Common myeloid progenitor, CD34-positive (primary cell): ENCODE results near the gene EFS.

ENCODE experiments used
- CTCF ChIA-PET: fragments of 350-600 bp; sonication (Branson Sonifier 250); formaldehyde crosslinking; loops from one replicate; lab custom pipeline; 2021; ENCODE audit warnings: antibody characterized with exemption; lab: Charles Lee
- POLR2A ChIA-PET: fragments of 350-600 bp; sonication (Branson Sonifier 250); formaldehyde crosslinking; loops from one replicate; lab custom pipeline; 2021; ENCODE audit warnings: antibody characterized with exemption; lab: Charles Lee
- DNase-seq, 3 donors: peaks; one replicate each; pipeline versions ENCODE4 v3.0.0 to v3.0.0-alpha.2; 2013
- H3K27ac ChIP-seq, 2 experiments: 1 replicate in 1 of 2; 2 replicates in 1 of 2; pipeline ENCODE4 v1.7.0; 2013; ENCODE audit warnings: inconsistent platforms in 2 of 2, low read length in 2 of 2, mild to moderate bottlenecking in 2 of 2, low read depth in 1 of 2, moderate library complexity in 1 of 2; ENCODE audit not compliant: severe bottlenecking in 2 of 2, insufficient read depth in 1 of 2, poor library complexity in 1 of 2
- H3K27me3 ChIP-seq, 5 experiments: replicated peaks in 2 of 5; 1 replicate in 3 of 5; 2 replicates in 2 of 5; pipeline versions ENCODE4 v1.6.1 to v1.7.0; 2013; ENCODE audit warnings: low read length in 4 of 5, mild to moderate bottlenecking in 2 of 5, moderate library complexity in 2 of 5, inconsistent platforms in 1 of 5; ENCODE audit not compliant: insufficient read depth in 5 of 5, control insufficient read depth in 4 of 5
- H3K36me3 ChIP-seq, 4 experiments: 1 replicate in 2 of 4; 2 replicates in 2 of 4; pipeline versions ENCODE4 v1.6.1 to v1.7.0; 2013; ENCODE audit warnings: low read length in 3 of 4, control low read depth in 1 of 4, mild to moderate bottlenecking in 1 of 4; ENCODE audit not compliant: control insufficient read depth in 4 of 4, insufficient read depth in 4 of 4
- H3K4me1 ChIP-seq, 4 experiments: 1 replicate in 3 of 4; 2 replicates in 1 of 4; pipeline versions ENCODE4 v1.6.1 to v1.7.1; 2013; ENCODE audit warnings: low read length in 3 of 4, mild to moderate bottlenecking in 3 of 4, control low read depth in 1 of 4, inconsistent platforms in 1 of 4, moderate library complexity in 1 of 4; ENCODE audit not compliant: control insufficient read depth in 4 of 4, insufficient read depth in 4 of 4; ENCODE audit errors: control extremely low read depth in 1 of 4
- H3K4me3 ChIP-seq, 7 experiments: 1 replicate in 4 of 7; 2 replicates in 3 of 7; pipeline versions ENCODE4 v1.5.1 to v1.7.0; 2013; ENCODE audit warnings: mild to moderate bottlenecking in 7 of 7, low read length in 6 of 7, moderate library complexity in 6 of 7, inconsistent platforms in 2 of 7, low read depth in 2 of 7, control low read depth in 1 of 7; ENCODE audit not compliant: insufficient read depth in 4 of 7, control insufficient read depth in 1 of 7; ENCODE audit errors: extremely low read depth in 1 of 7
- H3K9me3 ChIP-seq, 5 experiments: 1 replicate in 4 of 5; 2 replicates in 1 of 5; pipeline versions ENCODE4 v1.6.1 to v1.7.1; 2013; ENCODE audit warnings: low read length in 4 of 5, mild to moderate bottlenecking in 2 of 5, inconsistent platforms in 1 of 5, low read depth in 1 of 5, moderate library complexity in 1 of 5; ENCODE audit not compliant: control insufficient read depth in 4 of 5, insufficient read depth in 2 of 5; ENCODE audit errors: control extremely low read depth in 1 of 5
- WGBS: methylation state at CpG from one replicate; pipeline ENCODE4 v1.1.5; 2013; ENCODE audit not compliant: insufficient coverage; 5-methylcytosine and 5-hydroxymethylcytosine counted together

Gene EFS

DNA sequence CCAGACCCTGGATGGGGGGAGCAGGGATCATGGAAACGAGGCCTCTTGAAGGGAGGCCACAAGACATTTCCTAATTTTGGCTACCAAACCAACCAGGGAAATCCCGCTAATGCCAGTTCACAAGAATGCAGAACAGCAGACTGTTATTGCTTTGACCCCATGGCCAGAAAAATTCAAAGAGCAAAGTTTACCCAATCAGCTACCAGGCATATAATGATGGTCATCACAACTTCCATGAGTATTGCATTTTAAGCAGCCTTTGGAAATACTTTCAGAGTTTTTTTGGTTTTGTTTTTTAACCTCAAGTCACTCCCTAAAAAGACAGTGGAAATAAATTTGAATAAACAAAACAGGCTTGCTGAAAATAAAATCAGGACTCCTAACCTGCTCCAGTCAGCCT, 7.5 kb upstream of the EFS start, which contains the start of gene IL25:
Gene IL25 (plus strand): TSS at position 301 of the 400 bp plus-strand sequence.
- Histone ChIP-seq H3K4me1 (peaks cover 0 to 4% (median 2%) of the 10 kb centered on the region in 4 experiments), H3K9me3 (no peaks in the 10 kb centered on the region), H3K27me3 (peaks cover 0 to 9% (median 4%) of the 10 kb centered on the region in 5 experiments), H3K36me3 (no peaks in the 10 kb centered on the region), H3K27ac (no peak within 1 kb of the TSS), H3K4me3 (no peak within 1 kb of the TSS)
- 100% methylated on average over 2 of the region's 2 CpGs for WGBS
- ChIA-PET POLR2A (no interaction called here), CTCF (interaction anchor here (0.7 to 3.8 kb wide), 4 partner anchors 10 to 109 kb away, joined by 3 to 19 read pairs (median 6); no protein-coding TSS in a partner anchor)
- DNase-seq, result no peak

DNA sequence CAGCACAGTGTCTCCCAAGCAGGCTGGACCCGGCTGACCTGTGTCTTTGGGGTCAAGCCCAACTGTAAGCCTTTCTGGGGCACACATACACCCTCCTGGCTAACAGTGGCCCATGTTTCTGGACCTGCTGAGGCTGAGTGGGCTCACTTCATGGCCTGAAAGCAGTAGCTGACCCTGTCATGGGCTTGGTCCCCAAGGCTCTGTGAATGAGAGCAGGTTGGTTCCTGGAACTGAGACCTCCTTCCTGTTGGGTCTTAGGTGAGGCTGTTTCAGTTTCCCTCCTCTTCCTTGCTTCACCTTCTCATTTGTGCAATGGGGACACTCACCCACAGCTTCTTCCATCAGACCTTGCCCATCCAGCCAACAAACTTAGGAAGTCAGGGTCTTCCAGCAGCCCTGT, 6.9 kb upstream of the EFS start:
- no peak overlapping the region for H3K4me3 ChIP-seq
- POLR2A ChIA-PET, result no interaction called here
- DNase-seq, result no peak
- CTCF ChIA-PET, result interaction anchor here (0.7 to 3.8 kb wide), 4 partner anchors 11 to 108 kb away, joined by 3 to 19 read pairs (median 6); no protein-coding TSS in a partner anchor
- WGBS, result no CpG with 5 or more reads among the region's 1 CpG
- H3K4me1 ChIP-seq, result no peaks in the 10 kb centered on the region
- no peaks in the 10 kb centered on the region for H3K9me3 ChIP-seq
- H3K36me3 ChIP-seq, result no peaks in the 10 kb centered on the region
- no peak overlapping the region for H3K27ac ChIP-seq
- H3K27me3 ChIP-seq, result peaks cover 2 to 13% (median 10%) of the 10 kb centered on the region in 5 experiments

- H3K36me3 ChIP-seq, result no peaks in the 10 kb centered on the region
- no peak for DNase-seq
- no peak overlapping the region for H3K4me3 ChIP-seq
- no peaks in the 10 kb centered on the region for H3K9me3 ChIP-seq
- H3K27me3 ChIP-seq, result peaks cover 2 to 29% (median 17%) of the 10 kb centered on the region in 5 experiments
- H3K27ac ChIP-seq, result no peak overlapping the region
- WGBS, result 60% methylated on average over 1 of the region's 1 CpG
- POLR2A ChIA-PET, result no interaction called here
- peaks cover 0 to 9% (median 4%) of the 10 kb centered on the region in 4 experiments for H3K4me1 ChIP-seq
- CTCF ChIA-PET, result interaction anchor here (1.1 to 3.7 kb wide), 9 partner anchors 8 to 43 kb away, joined by 3 to 36 read pairs (median 4); partner anchors contain the start of genes CMTM5 and SLC22A17
Measured at GRCh38 chr14:23370221-23370620, 5.2 kb upstream of the EFS start.

- WGBS, result 84% methylated on average over 34 of the region's 34 CpGs
- H3K27me3 ChIP-seq, result peaks cover 3 to 57% (median 30%) of the 10 kb centered on the region in 5 experiments
Measured at GRCh38 chr14:23366426-23366921, 1.5 kb upstream of the EFS start.

GRCh38 chr14:23365732-23366425, 907 bp upstream of the EFS start:
- Histone ChIP-seq H3K27me3 (peaks cover 3 to 57% (median 30%) of the 10 kb centered on the region in 5 experiments), H3K4me1 (peaks cover 0 to 17% (median 7%) of the 10 kb centered on the region in 4 experiments), H3K4me3 (peak overlapping the region in 3 of 7 experiments; percentile 36 to 55 (median 53)), H3K27ac (no peak overlapping the region), H3K36me3 (no peaks in the 10 kb centered on the region), H3K9me3 (no peaks in the 10 kb centered on the region)
- 0% methylated on average over 12 of the region's 51 CpGs for WGBS
- DNase-seq, result peak in 1 of 3 donors; percentile 21
- POLR2A ChIA-PET, result no interaction called here
- CTCF ChIA-PET, result interaction anchor here (2.1 to 7.1 kb wide), 2 partner anchors 15 to 20 kb away, joined by 4 to 44 read pairs; no protein-coding TSS in a partner anchor

More at GRCh38 chr14:23366426-23366921, 1.5 kb upstream of the EFS start:
- no peaks in the 10 kb centered on the region for H3K9me3 ChIP-seq
- H3K36me3 ChIP-seq, result no peaks in the 10 kb centered on the region
- no peak overlapping the region for H3K4me3 ChIP-seq
- no peak for DNase-seq
- ChIA-PET CTCF (interaction anchor here (0.7 to 7.1 kb wide), 5 partner anchors 12 to 247 kb away, joined by 3 to 44 read pairs (median 4); partner anchors contain the start of gene CMTM5), POLR2A (no interaction called here)
- peaks cover 0 to 17% (median 7%) of the 10 kb centered on the region in 4 experiments for H3K4me1 ChIP-seq
- no peak overlapping the region for H3K27ac ChIP-seq

- no peak for DNase-seq
- POLR2A ChIA-PET, result interaction anchor here (0.6 kb wide), 1 partner anchor 32 kb away, joined by 4 read pairs; no protein-coding TSS in a partner anchor
- Histone ChIP-seq H3K9me3 (no peaks in the 10 kb centered on the region), H3K4me3 (peak overlapping the region in 3 of 7 experiments; percentile 36 to 55 (median 53)), H3K4me1 (peaks cover 0 to 17% (median 7%) of the 10 kb centered on the region in 4 experiments), H3K27me3 (peaks cover 3 to 57% (median 30%) of the 10 kb centered on the region in 5 experiments), H3K27ac (no peak overlapping the region), H3K36me3 (no peaks in the 10 kb centered on the region)
- 37% methylated on average over 10 of the region's 21 CpGs for WGBS
- CTCF ChIA-PET, result interaction anchor here (0.9 to 7.1 kb wide), 3 partner anchors 17 to 103 kb away, joined by 3 to 44 read pairs (median 3); no protein-coding TSS in a partner anchor
Measured at GRCh38 chr14:23364164-23365035, 572 bp downstream of the EFS start.
